Activated CD4-positive, CD25-positive, alpha-beta regulatory T cell (primary cell): ENCODE data around the gene SGPP1.
"Not testable (repeated sequence)": the region's sequence is repeated elsewhere in the genome, so short reads cannot be mapped to it uniquely, and the experiment has no call there.

Experiments
- DNase-seq, 4 experiments: peaks; one replicate each; lab custom pipeline; 2025; lab: John Stamatoyannopoulos, UW

Gene SGPP1

GRCh38 chr14:63636094-63636635 is 91.7 kb downstream of the SGPP1 start:
- not testable (repeated sequence) for DNase-seq
